ENCODE measurements around the gene MICALL2.

Gene MICALL2

GRCh38 chr7:1388021-1388702 is 71.1 kb downstream of the MICALL2 start:
- no peak for DNase-seq

GRCh38 chr7:1387261-1387660 is 72.0 kb downstream of the MICALL2 start:
- DNase-seq, result no peak

GRCh38 chr7:1386623-1387220 is 72.5 kb downstream of the MICALL2 start:
- peak; percentile 34 for DNase-seq

GRCh38 chr7:1385809-1386622 is 73.3 kb downstream of the MICALL2 start:
- no peak for DNase-seq

GRCh38 chr7:1385086-1385808 is 74.0 kb downstream of the MICALL2 start:
- DNase-seq, result no peak
